NCI-H2081 (cell line): ENCODE measurements around the gene JTB.
A peak's percentile ranks its signal among the peaks of the same experiment; 100 is the strongest.

Experiments used
- DNase-seq, 2 experiments: peaks; one replicate each; lab custom pipeline; 2025; lab: John Stamatoyannopoulos, UW

JTB gene

GRCh38 chr1:153932156-153933131, 45.0 kb downstream of the JTB start:
- no peak for DNase-seq

- no peak for DNase-seq
Measured at GRCh38 chr1:153929981-153930948, 47.2 kb downstream of the JTB start.

GRCh38 chr1:153929426-153929825, 48.0 kb downstream of the JTB start:
- DNase-seq = no peak

GRCh38 chr1:153928791-153929341, 48.6 kb downstream of the JTB start:
- DNase-seq = peak; percentile 72 to 83

- DNase-seq = no peak
Measured at GRCh38 chr1:153928245-153928644, 49.2 kb downstream of the JTB start.

GRCh38 chr1:153926405-153926804, 51.1 kb downstream of the JTB start:
- no peak for DNase-seq
